Chondrocyte (in vitro differentiated cells): ENCODE results near the gene FOSL1. TPM values are rescaled to one million over a fixed set of nuclear protein-coding genes. Genes with fewer than 3 reads are reported as not detected.

Experiments
- DNase-seq: peaks from one replicate; pipeline ENCODE4 v3.0.0; 2021; ENCODE audit warnings: mixed read lengths, low spot score
- H3K27ac Mint-ChIP-seq: one replicate; pipeline ENCODE4 v1.8.0; 2021; ENCODE audit warnings: mild to moderate bottlenecking, moderate library complexity, mixed read lengths; ENCODE audit not compliant: unreplicated experiment
- H3K27me3 Mint-ChIP-seq: 2 replicates; pipeline ENCODE4 v1.8.0; 2021; ENCODE audit warnings: low read depth, mixed read lengths
- H3K36me3 Mint-ChIP-seq: 2 replicates; pipeline ENCODE4 v1.8.0; 2021; ENCODE audit warnings: low read depth, mixed read lengths
- H3K4me1 Mint-ChIP-seq: 2 replicates; pipeline ENCODE4 v1.8.0; 2021; ENCODE audit warnings: low read depth, mild to moderate bottlenecking, mixed read lengths
- H3K4me3 Mint-ChIP-seq: one replicate; pipeline ENCODE4 v1.8.0; 2021; ENCODE audit warnings: mild to moderate bottlenecking, moderate library complexity, mixed read lengths; ENCODE audit not compliant: unreplicated experiment
- H3K9me3 Mint-ChIP-seq: 2 replicates; pipeline ENCODE4 v1.8.0; 2021; ENCODE audit warnings: low read depth, mixed read lengths
- CTCF ChIP-seq: fragments of 200-600 bp; sonication (generic); IDR thresholded peaks from 2 replicates; pipeline ENCODE4 v1.5.0; 2021; ENCODE audit warnings: antibody characterized with exemption, mild to moderate bottlenecking, moderate library complexity
- total RNA-seq: library from RNA; stranded (reverse); gene quantifications from 3 replicates; pipeline ENCODE4 v1.2.1, GENCODE V29; 2021

FOSL1 gene
- total RNA-seq, 1 donor from 2014 or later, result 7.5 TPM

GRCh38 chr11:65945430-65945911 lies 45.3 kb upstream of the FOSL1 start, which contains the start of gene TSGA10IP:
Gene TSGA10IP (plus strand): TSS chr11:65945480. CDS start chr11:65945676, 196 bp downstream.
- Mint-ChIP-seq H3K27ac (no peak within 1 kb of the TSS), H3K27me3 (peaks cover 3% of the 10 kb centered on the region), H3K9me3 (no peaks in the 10 kb centered on the region), H3K36me3 (no peaks in the 10 kb centered on the region), H3K4me3 (no peak within 1 kb of the TSS), H3K4me1 (peaks cover 6% of the 10 kb centered on the region)
- no peak for DNase-seq
- TF ChIP-seq CTCF, result no peak

GRCh38 chr11:65944767-65945166 lies 44.6 kb upstream of the FOSL1 start:
- no peak for DNase-seq
- Mint-ChIP-seq H3K9me3 (no peaks in the 10 kb centered on the region), H3K36me3 (no peaks in the 10 kb centered on the region), H3K4me3 (no peak overlapping the region), H3K4me1 (peaks cover 6% of the 10 kb centered on the region), H3K27me3 (peaks cover 3% of the 10 kb centered on the region), H3K27ac (no peak overlapping the region)
- no peak for TF ChIP-seq CTCF

DNA sequence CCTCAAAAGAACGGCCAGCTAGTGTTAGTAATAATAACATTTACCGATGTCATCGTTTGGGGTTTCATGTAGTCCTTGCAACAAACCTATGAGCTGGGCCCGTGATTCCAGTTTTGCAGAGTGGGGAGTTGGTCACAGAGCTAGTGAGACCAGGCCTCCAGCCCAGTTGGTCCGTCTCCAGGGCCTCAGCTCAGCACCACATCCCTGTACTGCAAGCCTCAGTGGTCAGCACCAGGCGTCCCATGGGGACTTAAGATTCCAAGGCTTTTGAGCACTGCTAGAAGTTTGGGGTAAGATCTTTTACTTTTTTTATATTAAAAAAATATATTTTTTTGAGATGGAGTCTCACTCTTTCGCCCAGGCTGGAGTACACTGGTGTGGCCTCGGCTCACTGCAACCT lies 44.0 kb upstream of the FOSL1 start:
- no peak for TF ChIP-seq CTCF
- Mint-ChIP-seq H3K9me3 (no peaks in the 10 kb centered on the region), H3K36me3 (no peaks in the 10 kb centered on the region), H3K27ac (no peak overlapping the region), H3K4me1 (peaks cover 6% of the 10 kb centered on the region), H3K27me3 (peaks cover 3% of the 10 kb centered on the region), H3K4me3 (no peak overlapping the region)
- no peak for DNase-seq

- DNase-seq, result no peak
- Mint-ChIP-seq H3K36me3 (no peaks in the 10 kb centered on the region), H3K4me1 (peaks cover 6% of the 10 kb centered on the region), H3K27ac (no peak overlapping the region), H3K9me3 (no peaks in the 10 kb centered on the region), H3K4me3 (no peak overlapping the region), H3K27me3 (no peaks in the 10 kb centered on the region)
- no peak for TF ChIP-seq CTCF
Observed at GRCh38 chr11:65942531-65942930, 42.3 kb upstream of the FOSL1 start.

DNA sequence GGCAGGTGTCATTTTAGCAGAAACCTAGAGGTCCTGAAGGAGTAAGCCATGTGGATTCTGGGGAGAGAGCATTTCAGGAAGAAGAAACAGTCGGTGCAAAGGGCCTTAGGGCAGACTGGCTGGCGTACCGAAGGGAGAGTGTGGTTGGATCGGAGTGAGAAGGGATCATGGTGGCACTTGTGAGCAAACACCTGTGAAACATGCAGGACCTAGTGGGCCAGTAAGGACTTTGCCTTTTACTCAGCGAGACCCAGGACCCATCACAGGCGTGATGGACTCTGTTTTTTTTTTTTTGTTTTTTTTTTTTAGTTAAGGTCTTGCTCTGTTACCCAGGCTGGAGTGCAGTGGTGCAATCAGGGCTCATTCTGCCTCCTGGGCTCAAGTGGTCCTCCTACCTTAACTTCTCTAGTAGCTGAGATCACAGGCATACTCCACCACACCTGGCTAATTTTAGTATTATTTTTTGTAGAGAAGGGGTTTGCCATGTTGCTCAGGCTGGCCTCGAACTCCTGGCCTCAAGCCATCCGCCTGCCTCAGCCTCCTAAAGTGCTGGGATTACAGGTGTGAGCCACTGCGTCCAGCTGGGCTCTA lies 41.6 kb upstream of the FOSL1 start:
- Mint-ChIP-seq H3K27me3 (no peaks in the 10 kb centered on the region), H3K4me1 (peaks cover 6% of the 10 kb centered on the region), H3K9me3 (no peaks in the 10 kb centered on the region), H3K4me3 (no peak overlapping the region), H3K27ac (no peak overlapping the region), H3K36me3 (no peaks in the 10 kb centered on the region)
- no peak for DNase-seq
- TF ChIP-seq CTCF, result no peak
